GM18867 (cell line): ENCODE measurements around the gene TMEM128.
"Not testable (repeated sequence)": the region's sequence is repeated elsewhere in the genome, so short reads cannot be mapped to it uniquely, and the experiment has no call there.

Experiments
- ATAC-seq: cut with Tn5 transposase; IDR thresholded peaks from one replicate; pipeline ENCODE4 v1.9.1; 2021; ENCODE audit warnings: mild to moderate bottlenecking, moderate library complexity; ENCODE audit not compliant: unreplicated experiment

The TMEM128 gene

DNA sequence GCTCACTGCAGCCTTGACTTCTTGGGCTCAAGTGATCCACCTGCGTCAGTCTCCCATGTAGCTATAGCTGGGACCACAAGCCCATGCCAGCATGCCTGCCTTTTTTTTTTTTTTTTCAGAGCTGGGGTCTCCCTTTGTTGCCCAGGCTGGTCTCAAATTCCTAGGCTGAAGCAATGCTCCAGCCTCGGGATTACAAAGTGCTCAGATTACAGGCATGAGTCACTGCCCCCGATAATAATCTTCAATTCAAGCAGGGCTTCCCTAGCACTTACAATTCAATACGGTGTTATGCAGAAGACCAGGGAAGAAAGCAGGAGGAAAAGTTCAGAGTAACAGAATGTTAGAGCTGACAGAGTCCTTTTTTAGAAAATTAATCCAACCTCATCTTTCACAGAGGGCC is 47.4 kb downstream of the TMEM128 start:
- ATAC-seq = no peak

DNA sequence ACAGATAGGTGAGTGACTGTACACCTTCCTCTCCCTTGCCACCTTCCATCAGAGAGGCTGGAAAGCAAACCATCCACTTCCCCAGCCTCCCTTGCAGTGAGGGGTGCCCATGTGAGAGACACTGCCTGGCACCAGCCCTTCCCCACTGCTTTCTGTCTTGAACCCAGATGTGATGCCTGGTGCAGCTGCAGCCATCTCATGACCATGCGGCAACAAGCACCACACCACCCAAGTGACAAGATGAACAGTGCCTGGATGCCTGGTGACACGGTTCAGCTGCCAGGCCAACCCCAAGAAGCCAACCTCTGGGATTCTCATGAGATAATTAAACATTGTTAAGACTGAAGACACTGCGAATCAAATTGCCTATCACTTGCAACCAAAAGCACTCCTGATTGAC is 52.7 kb downstream of the TMEM128 start:
- no peak for ATAC-seq

DNA sequence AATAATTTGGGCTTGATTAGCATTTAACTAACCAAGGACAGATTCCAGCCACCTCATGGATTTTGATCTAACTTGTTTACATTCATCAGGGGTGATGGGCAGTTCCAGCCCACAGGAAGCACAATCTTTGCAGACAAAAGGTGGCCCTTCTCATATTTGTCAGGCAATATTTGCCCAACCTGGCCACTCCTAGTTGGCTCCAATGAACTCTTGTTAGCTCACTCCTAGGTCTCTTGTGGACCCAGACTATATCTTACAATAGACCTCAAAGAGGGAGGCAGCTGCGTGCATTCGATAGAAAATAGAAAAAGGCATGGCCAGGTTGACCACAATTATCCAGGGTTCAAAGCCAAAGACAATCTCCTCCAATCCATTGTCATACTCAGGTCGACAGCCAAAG is 59.5 kb downstream of the TMEM128 start:
- not testable (repeated sequence) for ATAC-seq
